Pulmonary artery endothelial cell (primary cell): Measurements from ENCODE around the gene CAMTA1. TPM values are rescaled to one million over a fixed set of nuclear protein-coding genes. Genes with fewer than 3 reads are reported as not detected.

Experiments
- DNase-seq: peaks from one replicate; pipeline ENCODE4 v3.0.0-alpha.2; 2011; ENCODE audit warnings: low read depth, low spot score
- total RNA-seq: library from RNA; depleted of rRNA; stranded (reverse); fragments of >200 nt; gene quantifications from 2 replicates; pipeline ENCODE4 v1.2.3, GENCODE V29; 2014

Gene CAMTA1
- total RNA-seq, 1 donor from 2014 or later: 54.0 TPM

DNA sequence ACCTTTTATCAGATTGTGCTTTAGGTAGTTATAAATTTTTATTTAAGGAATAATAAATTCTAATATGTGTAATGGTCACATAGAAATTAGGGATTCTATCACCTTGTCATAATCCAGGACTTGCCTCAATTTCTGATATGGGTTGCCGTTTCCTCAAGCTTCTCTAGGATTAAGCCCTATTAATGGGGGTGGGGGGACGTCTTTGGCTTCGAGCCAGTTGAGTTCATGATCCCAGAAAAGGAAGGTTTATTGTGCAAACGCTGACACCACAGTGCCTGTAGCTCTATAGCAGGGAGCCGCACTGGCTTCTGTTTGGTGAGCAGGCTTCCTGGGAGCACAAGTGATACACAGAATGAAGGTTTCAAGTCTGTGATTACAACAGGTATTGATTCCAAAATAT lies 963.9 kb downstream of the CAMTA1 start:
- no peak for DNase-seq

DNA sequence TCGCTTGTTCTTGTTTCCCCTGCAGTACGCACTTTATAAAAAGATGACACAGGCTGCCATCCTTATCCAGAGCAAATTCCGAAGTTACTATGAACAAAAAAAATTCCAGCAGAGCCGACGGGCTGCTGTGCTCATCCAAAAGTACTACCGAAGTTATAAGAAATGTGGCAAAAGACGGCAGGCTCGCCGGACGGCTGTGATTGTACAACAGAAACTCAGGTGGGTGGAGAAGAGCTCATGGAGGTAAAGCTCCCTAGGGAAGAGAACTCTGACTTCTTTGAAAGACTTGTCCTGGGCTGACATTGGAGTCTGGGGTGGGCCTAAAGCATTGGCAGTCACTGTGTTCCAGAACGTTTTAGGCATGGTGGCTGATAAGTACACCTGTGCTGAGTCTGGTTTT lies 965.9 kb downstream of the CAMTA1 start:
- no peak for DNase-seq

DNA sequence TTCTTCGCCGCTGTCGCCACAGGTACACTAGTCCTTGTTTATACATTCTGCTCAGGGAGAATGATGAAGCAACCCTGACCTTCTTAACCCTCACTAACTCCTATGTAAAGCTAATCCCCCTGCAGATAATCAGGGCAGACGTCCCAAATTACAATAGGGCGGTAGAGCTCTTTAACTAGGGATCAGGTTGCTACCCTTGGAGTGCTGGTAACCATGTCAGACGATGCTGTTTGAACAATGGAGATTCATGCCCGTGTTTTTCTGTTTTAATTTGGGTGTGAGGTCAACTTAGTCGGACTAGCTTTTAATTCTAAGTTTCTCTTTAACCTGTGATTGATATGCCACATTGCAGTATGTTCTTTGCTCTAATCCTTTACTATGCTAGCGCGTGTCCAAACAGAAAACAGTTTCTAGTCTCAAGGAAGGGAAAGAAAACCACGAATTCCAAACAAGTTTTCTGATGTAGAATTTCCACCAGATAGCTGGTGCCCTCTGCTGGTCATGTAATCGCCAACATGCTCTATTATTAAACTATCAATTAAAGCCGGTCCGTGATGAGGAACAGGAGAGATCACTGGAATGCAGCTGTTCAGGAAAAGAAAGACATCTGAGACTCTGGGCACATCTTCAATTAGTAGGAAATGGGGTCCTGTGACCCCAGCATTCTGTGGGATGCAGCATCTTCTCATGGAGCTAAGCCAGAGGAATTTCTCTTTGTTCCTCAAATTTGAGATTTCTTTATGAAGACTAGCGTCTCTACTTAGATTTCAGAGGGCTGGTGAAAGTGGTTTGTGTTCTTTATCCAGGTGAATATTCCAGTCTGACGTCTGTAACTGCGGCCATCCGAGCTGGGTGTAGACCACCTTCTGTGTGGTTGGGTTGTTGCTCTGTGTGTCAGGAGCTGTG lies 967.5 kb downstream of the CAMTA1 start:
- peak; percentile 33 for DNase-seq

DNA sequence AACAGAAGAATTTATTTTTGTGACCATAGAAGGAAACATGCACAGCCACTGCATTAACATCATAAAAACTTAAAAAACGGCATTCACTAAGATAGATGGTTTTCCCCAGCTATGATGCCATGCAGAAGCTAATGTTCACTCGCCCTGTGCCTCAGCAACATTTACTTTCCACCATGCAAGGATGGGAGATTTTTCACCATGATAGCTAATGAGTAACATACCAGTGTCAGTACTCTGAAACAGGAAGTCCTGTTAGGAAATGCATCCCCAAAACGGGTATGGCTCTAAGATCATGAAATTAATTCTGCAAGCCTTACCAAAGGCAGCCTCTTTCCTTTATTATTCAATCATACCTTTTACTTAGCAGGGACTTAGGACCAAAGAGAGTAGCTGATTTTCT lies 968.4 kb downstream of the CAMTA1 start:
- no peak for DNase-seq

DNA sequence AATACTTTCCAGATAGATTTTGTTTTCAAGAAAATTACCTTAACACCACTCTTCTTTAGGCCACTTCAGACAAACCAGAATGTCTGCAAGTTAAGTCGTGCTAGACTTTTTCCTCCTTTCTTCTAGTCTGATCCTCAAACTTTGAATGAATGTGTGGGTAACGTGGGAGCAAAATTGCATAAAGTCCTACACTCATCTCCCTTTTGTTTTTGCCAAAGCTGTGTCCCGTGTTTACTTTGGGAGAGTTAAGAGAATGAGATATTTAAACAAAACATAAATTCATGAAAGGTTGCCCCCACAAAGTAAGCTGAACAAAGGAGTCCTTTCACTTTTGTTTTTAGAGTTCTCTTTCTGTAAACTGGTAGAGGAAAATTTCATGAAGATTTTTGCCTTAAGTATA lies 969.0 kb downstream of the CAMTA1 start:
- DNase-seq: no peak

DNA sequence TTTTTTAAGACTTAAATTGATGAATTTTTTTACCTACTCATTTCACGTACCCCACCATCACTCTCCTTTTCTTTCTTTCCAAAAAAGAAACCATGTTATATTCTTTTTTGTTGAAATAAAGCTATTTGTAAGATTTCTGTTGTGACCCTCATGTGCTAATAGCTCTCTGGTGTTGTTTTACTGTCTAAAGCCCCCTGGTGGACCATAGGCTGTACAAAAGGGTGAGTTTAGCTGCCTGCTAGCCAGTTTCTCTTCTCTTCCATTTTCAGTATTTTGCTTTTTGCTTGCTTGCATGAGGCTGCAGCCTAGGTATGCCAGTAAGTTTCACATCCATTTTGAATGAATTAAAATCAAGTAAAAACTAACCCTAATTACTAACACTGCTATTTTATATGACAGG lies 970.2 kb downstream of the CAMTA1 start:
- DNase-seq: no peak

DNA sequence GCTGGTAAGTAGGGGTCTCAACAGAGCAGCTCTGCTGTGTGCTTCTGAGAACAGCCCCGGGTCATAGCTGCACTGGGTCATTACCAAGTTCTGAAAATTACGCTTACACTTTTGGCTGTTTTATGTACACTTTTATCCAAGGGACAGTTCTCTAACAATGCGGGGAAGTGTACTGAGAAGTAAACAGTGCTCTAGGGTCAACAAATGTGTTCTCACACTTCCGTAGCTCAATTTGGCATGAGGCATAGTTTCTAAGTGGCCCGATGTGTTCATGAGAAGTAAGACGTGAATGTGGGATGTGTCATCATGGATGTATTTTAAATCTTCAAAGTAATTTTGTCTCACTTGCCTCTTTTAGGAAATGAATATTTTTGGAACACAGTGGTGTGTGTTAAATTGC lies 975.0 kb downstream of the CAMTA1 start:
- DNase-seq: no peak

DNA sequence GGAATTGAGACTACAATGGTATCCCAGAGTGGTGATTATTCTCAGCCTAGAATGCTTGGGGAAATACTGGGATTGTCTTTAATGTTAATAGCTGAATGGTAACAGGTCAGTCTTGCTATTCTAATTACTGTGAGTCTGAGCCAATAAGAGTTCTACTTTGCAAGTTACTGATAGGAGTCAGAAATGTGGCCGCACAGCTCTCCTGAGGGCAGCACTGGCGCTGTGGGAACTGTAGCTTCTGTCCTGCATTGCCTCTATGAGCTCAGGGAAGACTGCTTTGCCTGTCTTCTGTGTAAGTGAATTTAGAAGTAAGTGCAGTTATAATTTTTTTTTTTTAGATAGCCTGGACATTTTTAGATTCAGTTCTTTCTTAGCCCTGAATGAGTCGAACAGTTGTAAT lies 975.8 kb downstream of the CAMTA1 start:
- no peak for DNase-seq

DNA sequence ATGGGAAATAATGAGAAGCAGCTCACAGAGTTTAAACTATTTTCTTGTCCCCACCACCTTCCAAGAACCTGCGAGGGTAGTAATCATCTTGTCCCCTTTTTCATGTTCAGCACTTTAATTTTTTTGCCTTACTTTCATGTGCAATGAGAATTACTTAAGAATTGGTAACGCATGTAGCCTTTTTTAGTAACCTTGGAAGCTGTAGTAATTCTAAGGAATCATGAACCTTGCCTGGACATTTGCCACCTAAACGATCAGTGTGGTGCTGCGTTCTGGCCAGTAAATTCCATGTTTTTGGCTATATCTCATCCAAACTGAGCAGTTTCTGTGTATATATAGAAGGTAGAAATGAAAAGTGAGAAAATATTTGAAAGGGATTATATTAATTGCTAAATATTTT lies 981.9 kb downstream of the CAMTA1 start:
- no peak for DNase-seq

DNA sequence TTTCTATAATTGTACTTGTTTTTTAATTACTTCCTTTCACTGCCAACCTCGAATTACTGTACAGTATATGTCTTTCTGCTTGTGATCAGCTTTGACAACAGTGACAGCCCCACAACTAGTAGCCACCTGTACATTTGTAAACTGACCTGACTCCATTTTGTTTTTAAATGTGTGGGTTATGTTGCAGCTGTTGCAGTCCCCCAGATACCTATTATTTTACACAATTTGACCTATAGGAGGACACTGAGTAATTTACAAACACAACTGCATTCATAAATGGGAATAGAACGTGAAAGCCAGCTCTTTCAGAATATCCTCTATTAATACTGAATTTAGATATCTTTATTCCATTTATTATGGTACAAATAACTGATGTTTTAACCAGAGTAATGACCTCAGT lies 983.3 kb downstream of the CAMTA1 start:
- no peak for DNase-seq

DNA sequence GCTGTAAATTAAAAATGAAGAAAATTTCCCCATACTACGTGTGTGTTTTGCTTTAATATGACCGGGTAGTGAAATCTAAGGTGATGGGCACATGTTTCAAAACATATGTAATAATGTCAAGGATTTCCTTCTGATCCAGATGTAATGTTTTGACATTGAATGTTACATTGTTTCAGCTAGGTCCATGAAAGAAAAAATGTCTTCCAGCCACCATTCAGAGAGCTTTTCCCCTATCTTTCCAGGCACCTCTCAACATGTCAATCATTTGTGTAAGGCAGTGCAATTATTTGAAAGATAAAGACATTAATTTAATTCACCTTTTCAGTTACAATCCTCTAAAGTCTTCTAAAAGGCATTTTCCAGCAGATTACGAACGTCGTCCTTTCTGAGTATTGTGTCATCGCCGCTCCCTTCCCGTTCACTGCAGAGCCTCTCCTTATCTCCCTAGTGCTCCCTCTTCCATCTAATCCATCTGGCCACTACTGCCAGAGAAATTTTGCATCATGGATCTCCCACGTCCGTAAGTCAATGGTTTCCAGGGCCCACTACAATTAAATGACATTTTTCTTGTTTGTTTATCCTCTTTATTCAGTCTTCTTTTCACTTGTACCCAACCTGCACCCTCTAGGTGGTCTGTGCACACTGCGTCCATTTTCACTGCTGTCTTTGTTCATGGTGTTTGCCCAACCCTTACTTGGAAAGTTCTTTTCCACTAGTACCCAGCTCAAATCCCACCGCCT lies 984.6 kb downstream of the CAMTA1 start:
- DNase-seq: no peak

DNA sequence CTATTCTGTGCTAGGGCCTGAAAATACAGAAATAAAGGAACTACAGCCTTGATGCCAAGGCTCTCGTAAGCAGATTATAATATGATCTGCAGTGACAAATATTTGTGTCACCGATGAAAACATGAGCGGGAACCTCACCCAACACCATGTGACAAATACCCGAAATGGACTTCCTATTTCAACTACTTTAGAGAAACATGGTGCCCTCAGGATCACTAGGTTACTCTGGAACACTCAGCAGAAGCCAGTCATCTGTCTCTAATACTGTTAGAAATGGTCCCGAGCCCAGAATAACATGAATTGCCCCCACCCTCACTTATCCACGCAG lies 985.4 kb downstream of the CAMTA1 start:
- no peak for DNase-seq

DNA sequence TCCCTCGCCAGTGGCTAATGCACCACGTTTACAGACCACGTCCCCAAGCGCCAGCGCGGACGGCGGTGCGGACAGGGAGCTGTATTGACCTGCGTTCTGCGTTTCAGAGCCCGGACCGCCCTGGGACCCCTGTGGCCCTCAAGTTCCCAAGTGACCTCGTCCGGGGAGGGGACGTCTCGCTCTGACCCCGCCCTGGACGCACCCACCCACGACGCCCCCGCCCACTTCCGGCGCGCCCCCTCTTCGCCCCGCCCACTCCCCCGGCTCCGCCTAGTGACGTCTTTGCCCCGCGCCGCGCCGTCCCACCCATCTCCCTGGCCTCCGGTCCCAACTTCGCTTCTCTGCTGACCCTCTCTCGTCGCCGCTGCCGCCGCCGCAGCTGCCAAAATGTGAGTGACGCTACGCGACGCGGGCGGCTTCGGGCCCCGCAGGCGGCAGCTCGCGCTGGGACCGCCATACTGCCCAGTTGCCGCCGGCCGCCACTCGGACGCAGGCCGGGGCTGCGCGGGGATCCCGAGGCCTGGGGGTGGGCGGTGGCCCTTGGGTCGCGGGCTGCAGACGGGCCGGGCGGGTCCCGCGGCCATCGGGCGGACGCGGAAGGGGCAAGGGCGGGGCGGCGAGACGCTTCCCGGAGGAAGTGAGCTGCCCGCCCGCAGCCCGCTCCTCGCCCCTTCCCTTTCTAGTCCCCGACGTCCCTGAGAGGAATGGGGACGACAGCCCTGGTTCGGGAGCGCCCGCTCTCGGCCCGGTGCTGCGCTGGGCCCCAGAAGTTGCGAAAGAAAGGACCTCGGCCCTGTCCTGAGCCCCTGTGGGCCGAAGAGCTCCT lies 986.0 kb downstream of the CAMTA1 start, which contains the start of gene VAMP3:
VAMP3 (plus strand) TSS at position 300 of the 826 bp plus-strand sequence; CDS start at position 388, 88 bp downstream.
- DNase-seq: peak; percentile 32

DNA sequence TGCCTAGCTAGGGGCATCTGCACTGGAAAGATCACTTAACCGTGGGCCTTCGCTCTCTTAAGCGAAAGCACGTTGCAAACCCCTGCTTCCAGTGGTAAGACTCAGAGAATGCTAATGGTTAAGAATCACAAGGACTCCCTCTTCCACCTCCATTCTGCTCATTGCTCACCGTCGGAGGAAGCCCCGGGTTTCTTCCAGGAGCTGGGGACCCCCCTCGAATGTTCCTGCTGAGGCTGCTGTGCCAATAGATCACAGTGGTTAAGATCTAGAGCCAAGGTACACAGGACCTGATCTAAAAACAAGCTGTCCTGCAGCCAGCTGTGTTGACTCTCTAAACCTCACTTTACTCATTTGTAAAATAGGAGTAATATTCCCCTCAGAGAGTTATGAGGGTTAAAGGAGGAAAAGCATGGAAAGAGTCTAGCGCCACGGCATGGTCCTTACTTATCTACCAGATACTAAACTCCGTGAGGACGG lies 986.6 kb downstream of the CAMTA1 start:
- no peak for DNase-seq

DNA sequence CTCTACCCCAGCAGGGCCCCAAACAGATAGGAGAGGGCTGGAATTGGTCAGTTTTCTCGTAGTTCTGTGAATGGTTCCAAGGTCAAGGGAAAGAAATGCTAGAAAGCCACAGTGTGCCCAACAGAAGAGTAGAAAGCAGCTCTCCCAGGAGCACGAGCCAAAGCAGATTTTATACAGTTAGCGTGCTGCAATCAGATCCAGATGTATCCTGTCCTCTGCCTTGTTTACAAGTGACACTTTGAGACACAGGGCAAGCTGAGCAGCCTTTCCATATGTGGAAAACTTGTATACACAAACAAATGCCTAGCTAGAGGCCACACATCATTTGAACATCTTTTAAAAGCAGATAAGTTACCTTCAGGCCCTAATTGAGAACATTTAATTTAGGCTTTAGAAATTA lies 992.3 kb downstream of the CAMTA1 start:
- DNase-seq: no peak

DNA sequence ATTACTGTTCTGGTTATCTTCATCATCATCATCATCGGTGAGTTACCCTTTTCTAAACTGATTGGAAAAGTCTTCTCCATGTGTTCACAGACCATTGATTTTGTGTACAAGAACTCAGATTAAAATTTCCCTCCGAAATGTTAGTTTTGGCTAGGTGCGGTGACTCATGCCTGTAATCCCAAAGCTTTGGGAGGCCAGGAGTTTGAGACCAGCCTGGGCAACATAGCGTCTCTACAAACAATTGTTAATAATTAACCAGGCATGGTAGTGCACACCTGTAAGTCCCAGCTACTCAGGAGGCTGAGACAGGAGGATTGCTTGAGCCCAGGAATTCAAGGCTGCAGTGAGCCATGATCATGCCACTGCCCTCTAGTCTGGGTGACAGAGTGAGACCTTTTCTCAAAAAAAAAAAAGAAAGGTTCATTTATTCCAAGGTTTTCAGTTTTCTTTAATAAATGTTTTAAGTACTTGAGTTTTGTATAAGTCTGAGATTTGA lies 992.9 kb downstream of the CAMTA1 start:
- no peak for DNase-seq

DNA sequence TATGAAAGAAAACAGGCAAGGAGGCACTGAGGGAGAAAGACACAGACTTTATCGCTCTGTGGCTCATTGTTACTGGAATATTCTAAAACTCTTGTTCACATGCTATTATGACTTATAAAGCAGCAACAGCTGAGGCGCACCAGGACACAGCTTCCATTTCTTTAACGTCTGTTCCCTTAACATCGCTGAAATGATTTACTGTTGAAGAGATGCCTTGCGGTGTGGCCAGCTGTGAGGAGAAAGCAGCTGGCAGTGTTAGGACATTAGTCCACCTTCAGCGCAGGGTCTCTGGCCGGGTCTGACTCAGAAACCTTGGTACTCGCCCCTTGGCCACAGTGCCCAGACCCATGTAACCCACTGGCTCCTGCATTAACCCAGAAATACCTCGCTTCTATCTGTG lies 995.7 kb downstream of the CAMTA1 start:
- DNase-seq: no peak

DNA sequence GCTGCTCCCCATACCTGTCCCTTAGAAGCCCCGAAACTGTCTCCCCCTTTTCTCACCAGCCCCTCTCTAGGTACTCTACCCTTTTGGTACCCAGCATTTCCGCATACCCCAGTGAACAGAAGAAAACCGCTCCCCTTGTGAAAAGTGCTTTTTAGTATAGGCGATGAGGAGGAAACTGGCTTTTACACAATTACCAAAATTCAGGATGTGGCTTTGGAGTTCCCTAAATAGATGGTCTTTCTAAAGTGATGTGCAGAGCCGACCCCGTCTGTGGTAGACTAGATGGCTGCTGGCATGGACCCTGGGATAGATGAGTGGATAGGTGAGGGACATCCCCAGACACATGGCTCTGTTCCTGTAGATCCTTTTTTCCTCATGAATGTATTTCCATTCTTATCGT lies 996.2 kb downstream of the CAMTA1 start:
- no peak for DNase-seq

DNA sequence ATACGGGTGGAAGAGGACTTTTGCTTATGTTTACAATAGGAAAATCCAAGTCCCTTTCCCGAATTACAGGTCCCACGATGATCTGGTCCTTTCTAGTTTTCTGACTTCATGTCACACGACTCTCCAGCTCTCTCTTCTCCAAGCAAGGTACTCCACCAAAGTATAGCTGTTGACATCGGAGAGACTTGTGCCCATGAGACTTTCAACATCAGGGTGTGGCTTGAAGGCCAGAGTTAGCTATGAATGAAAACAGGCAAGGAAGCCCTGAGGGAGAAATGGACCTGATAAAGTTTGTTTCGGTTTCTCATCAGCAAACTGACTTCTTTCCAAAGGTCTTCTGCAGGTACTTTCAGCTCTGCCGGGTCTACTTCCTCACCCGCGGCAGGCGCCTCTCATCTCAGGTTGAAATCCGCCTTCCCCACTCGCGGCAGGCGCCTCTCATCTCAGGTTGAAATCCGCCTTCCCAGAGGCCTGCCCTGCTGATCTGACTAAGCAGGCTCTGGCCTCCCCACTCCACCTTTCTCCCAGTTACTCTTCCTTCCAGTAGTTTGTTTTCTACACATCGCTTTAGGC lies 996.8 kb downstream of the CAMTA1 start:
- DNase-seq: no peak

DNA sequence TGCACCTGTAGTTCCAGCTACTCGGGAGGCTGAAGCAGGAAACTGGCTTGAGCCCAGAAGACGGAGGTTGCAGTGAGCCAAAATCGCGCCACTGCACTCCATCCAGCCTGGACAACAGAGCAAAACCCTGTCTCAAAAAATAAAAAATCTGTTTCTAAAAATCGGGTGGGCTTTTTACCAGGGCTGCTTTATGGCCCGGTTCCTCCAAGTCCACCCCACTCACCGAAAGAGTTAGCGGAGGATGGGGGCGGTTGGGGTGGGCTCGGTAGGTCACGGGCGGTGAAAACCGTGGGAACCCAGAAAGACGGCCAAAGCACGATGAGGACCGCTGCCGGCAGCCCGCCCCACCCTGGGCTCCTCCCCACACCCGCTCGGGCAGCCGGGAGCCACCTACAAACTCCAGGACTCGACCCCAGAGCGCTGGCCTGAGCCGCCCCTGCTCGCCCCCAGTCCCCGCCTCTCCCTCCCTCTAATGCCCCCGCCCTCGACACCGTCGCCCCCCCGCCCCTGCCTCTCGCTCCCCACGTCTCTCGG lies 998.0 kb downstream of the CAMTA1 start:
- DNase-seq: no peak
